Stimulated activated CD4-positive, alpha-beta T cell treated with anti-CD3 and anti-CD28 coated beads, Interleukin-12 subunit alpha, Interleukin-12 subunit beta, amount 100 ng/mL, for 24 hours (primary cell): ENCODE results near the gene AMMECR1.
"Not testable (repeated sequence)": the region's sequence is repeated elsewhere in the genome, so short reads cannot be mapped to it uniquely, and the experiment has no call there.

ENCODE experiments used
- DNase-seq, 2 experiments: peaks; one replicate each; pipeline ENCODE4 v3.0.0-alpha.2; 2020; ENCODE audit warnings: low read depth in 2 of 2

The AMMECR1 gene

GRCh38 chrX:110258552-110258951, 59.3 kb downstream of the AMMECR1 start:
- DNase-seq, result no peak

GRCh38 chrX:110257889-110258288, 60.0 kb downstream of the AMMECR1 start:
- no peak for DNase-seq

GRCh38 chrX:110252711-110253110, 65.2 kb downstream of the AMMECR1 start:
- no peak for DNase-seq

- DNase-seq, result no peak
Measured at GRCh38 chrX:110251961-110252360, 65.9 kb downstream of the AMMECR1 start.

GRCh38 chrX:110251526-110251925, 66.4 kb downstream of the AMMECR1 start:
- no peak for DNase-seq

GRCh38 chrX:110250847-110251246, 67.0 kb downstream of the AMMECR1 start:
- no peak for DNase-seq

GRCh38 chrX:110248578-110248977, 69.3 kb downstream of the AMMECR1 start:
- DNase-seq, result no peak

GRCh38 chrX:110245011-110245410, 72.9 kb downstream of the AMMECR1 start:
- DNase-seq, result no peak

- no peak for DNase-seq
Measured at GRCh38 chrX:110242371-110242770, 75.5 kb downstream of the AMMECR1 start.

- DNase-seq, result no peak
Measured at GRCh38 chrX:110241816-110242215, 76.1 kb downstream of the AMMECR1 start.

- peak in 1 of 2 experiments; percentile 1 for DNase-seq
Measured at GRCh38 chrX:110238259-110238658, 79.6 kb downstream of the AMMECR1 start.

- DNase-seq, result not testable (repeated sequence)
Measured at GRCh38 chrX:110231485-110231884, 86.4 kb downstream of the AMMECR1 start.

GRCh38 chrX:110229497-110230111, 88.3 kb downstream of the AMMECR1 start:
- peak; percentile 21 to 51 for DNase-seq

GRCh38 chrX:110228453-110228852, 89.4 kb downstream of the AMMECR1 start:
- DNase-seq, result no peak

- DNase-seq, result no peak
Measured at GRCh38 chrX:110226931-110227330, 91.0 kb downstream of the AMMECR1 start.

- no peak for DNase-seq
Measured at GRCh38 chrX:110224926-110225617, 92.8 kb downstream of the AMMECR1 start.

- no peak for DNase-seq
Measured at GRCh38 chrX:110222497-110223257, 95.2 kb downstream of the AMMECR1 start.

GRCh38 chrX:110219920-110220319, 98.0 kb downstream of the AMMECR1 start:
- no peak for DNase-seq

- no peak for DNase-seq
Measured at GRCh38 chrX:110218591-110218990, 99.3 kb downstream of the AMMECR1 start.

GRCh38 chrX:110216027-110216426, 101.9 kb downstream of the AMMECR1 start:
- no peak for DNase-seq

GRCh38 chrX:110215411-110215810, 102.5 kb downstream of the AMMECR1 start:
- DNase-seq, result no peak

- DNase-seq, result no peak
Measured at GRCh38 chrX:110214684-110215083, 103.2 kb downstream of the AMMECR1 start.

GRCh38 chrX:110213183-110213582, 104.7 kb downstream of the AMMECR1 start:
- DNase-seq, result no peak
